B cell (primary cell): ENCODE results near the gene RFPL4A. TPM values are rescaled to one million over a fixed set of nuclear protein-coding genes. Genes with fewer than 3 reads are reported as not detected.

Source experiments
- ATAC-seq: fragments of 200-7000 bp; cut with Tn5 transposase; one replicate; pipeline ENCODE4 v1.10.0; 2021; ENCODE audit warnings: low read depth, mild to moderate bottlenecking, moderate number of reproducible peaks, moderate library complexity
- CTCF ChIA-PET: fragments of 350-600 bp; sonication (Branson Sonifier 250); formaldehyde crosslinking; loops from one replicate; lab custom pipeline; 2021; ENCODE audit warnings: antibody characterized with exemption, inconsistent platforms; lab: Charles Lee
- POLR2A ChIA-PET: fragments of 350-600 bp; sonication (Branson Sonifier 250); formaldehyde crosslinking; loops from one replicate; lab custom pipeline; 2021; ENCODE audit warnings: antibody characterized with exemption; lab: Charles Lee
- DNase-seq: peaks from one replicate; pipeline ENCODE4 v3.0.0; 2013
- H2AFZ ChIP-seq: 2 replicates; pipeline ENCODE4 v1.6.1; 2012; ENCODE audit warnings: mild to moderate bottlenecking, low read depth, low read length; ENCODE audit not compliant: insufficient read depth, poor library complexity, severe bottlenecking
- H3K27ac ChIP-seq, 2 donors: 1 replicate in 1 of 2; 2 replicates in 1 of 2; pipeline ENCODE4 v1.5.1; 2012 to 2013; ENCODE audit warnings: low read length in 2 of 2, mild to moderate bottlenecking in 2 of 2, moderate library complexity in 1 of 2
- H3K27me3 ChIP-seq, 4 experiments: fragments of 200-600 bp in 1 of 4; sonication (generic) in 1 of 4; replicated peaks in 1 of 4; 1 replicate in 2 of 4; 2 replicates in 2 of 4; pipeline versions ENCODE4 v1.6.1 to v1.7.0; 2013 to 2016; ENCODE audit warnings: low read length in 3 of 4, mild to moderate bottlenecking in 2 of 4, mixed read lengths in 1 of 4, moderate library complexity in 1 of 4; ENCODE audit not compliant: insufficient read depth in 4 of 4, control insufficient read depth in 3 of 4; ENCODE audit errors: control extremely low read depth in 1 of 4
- H3K36me3 ChIP-seq, 2 experiments: replicated peaks in 1 of 2; 1 replicate in 1 of 2; 2 replicates in 1 of 2; pipeline versions ENCODE4 v1.6.1 to v1.7.1; 2013; ENCODE audit warnings: low read length in 1 of 2; ENCODE audit not compliant: insufficient read depth in 2 of 2, control insufficient read depth in 1 of 2; ENCODE audit errors: control extremely low read depth in 1 of 2, extremely low read depth in 1 of 2
- H3K4me1 ChIP-seq, 2 donors: fragments of 200-600 bp in 1 of 2; sonication (generic) in 1 of 2; 1 replicate in 1 of 2; 2 replicates in 1 of 2; pipeline versions ENCODE4 v1.5.1 to v1.6.1; 2013 to 2017; ENCODE audit warnings: low read length in 2 of 2; ENCODE audit not compliant: control insufficient read depth in 2 of 2, insufficient read depth in 2 of 2
- H3K4me2 ChIP-seq: replicated peaks from 2 replicates; pipeline ENCODE3; 2012; ENCODE audit warnings: mild to moderate bottlenecking, low read depth, low read length; ENCODE audit not compliant: poor library complexity, severe bottlenecking
- H3K4me3 ChIP-seq, 5 experiments: fragments of 200-600 bp in 1 of 5; sonication (generic) in 1 of 5; 1 replicate in 3 of 5; 2 replicates in 2 of 5; pipeline versions ENCODE4 v1.5.1 to v1.7.0; 2011 to 2016; ENCODE audit warnings: low read length in 4 of 5, mild to moderate bottlenecking in 4 of 5, low read depth in 2 of 5, control low read depth in 1 of 5, moderate library complexity in 1 of 5; ENCODE audit not compliant: insufficient read depth in 1 of 5; ENCODE audit errors: control extremely low read depth in 1 of 5, extremely low read depth in 1 of 5
- H3K79me2 ChIP-seq: fragments of 200-600 bp; sonication (generic); one replicate; pipeline ENCODE4 v1.6.0; 2016; ENCODE audit warnings: low read length; ENCODE audit not compliant: control insufficient read depth, insufficient read depth
- H3K9ac ChIP-seq: fragments of 200-600 bp; sonication (generic); 2 replicates; pipeline ENCODE4 v1.6.1; 2017; ENCODE audit warnings: mild to moderate bottlenecking, low read length, moderate library complexity
- H3K9me3 ChIP-seq, 3 donors: one replicate each; pipeline versions ENCODE4 v1.6.1 to v1.7.1; 2013; ENCODE audit warnings: low read length in 2 of 3; ENCODE audit not compliant: control insufficient read depth in 2 of 3, insufficient read depth in 1 of 3; ENCODE audit errors: control extremely low read depth in 1 of 3
- H4K20me1 ChIP-seq: 2 replicates; pipeline ENCODE4 v1.6.0; 2012; ENCODE audit warnings: mild to moderate bottlenecking, low read length; ENCODE audit not compliant: insufficient read depth, control insufficient read depth, poor library complexity, severe bottlenecking
- H3K27ac Mint-ChIP-seq: one replicate; pipeline ENCODE4 v1.8.0; 2021; ENCODE audit warnings: mixed read lengths
- H3K27me3 Mint-ChIP-seq: one replicate; pipeline ENCODE4 v1.8.0; 2021; ENCODE audit warnings: mixed read lengths
- H3K4me1 Mint-ChIP-seq: one replicate; pipeline ENCODE4 v1.8.0; 2021; ENCODE audit warnings: mixed read lengths
- H3K4me3 Mint-ChIP-seq: one replicate; pipeline ENCODE4 v1.8.0; 2021; ENCODE audit warnings: mixed read lengths
- H3K9me3 Mint-ChIP-seq: one replicate; pipeline ENCODE4 v1.8.0; 2022; ENCODE audit warnings: mixed read lengths; ENCODE audit not compliant: insufficient read depth
- CTCF ChIP-seq: fragments of 200-600 bp; IDR thresholded peaks from one replicate; pipeline ENCODE4 v1.8.0; 2022; ENCODE audit warnings: antibody characterized with exemption, mild to moderate bottlenecking
- EZH2 ChIP-seq: IDR thresholded peaks from 2 replicates; pipeline ENCODE4 v1.6.1; 2012; ENCODE audit warnings: borderline replicate concordance, low read depth, mild to moderate bottlenecking, moderate library complexity, low read length; ENCODE audit not compliant: insufficient read depth, poor library complexity, severe bottlenecking
- WGBS: methylation state at CpG from one replicate; pipeline ENCODE4 v1.1.5; 2013; ENCODE audit warnings: missing lambda C conversion rate; ENCODE audit not compliant: insufficient coverage; 5-methylcytosine and 5-hydroxymethylcytosine counted together
- intact Hi-C: fragments of 100-400 bp; cut with micrococcal nuclease; formaldehyde crosslinking; loops from one replicate; pipeline ENCODE4 v1.10.0; 2022
- polyA plus RNA-seq: library from polyadenylated mRNA; depleted of rRNA; stranded (reverse); fragments of >200 nt; gene quantifications from 2 replicates; pipeline ENCODE4 v1.2.3, GENCODE V29; 2012
- total RNA-seq, 2 donors: library from RNA; stranded (reverse); fragments of 120-200 nt in 1 of 2; gene quantifications; 1 replicate in 1 of 2; 2 replicates in 1 of 2; pipeline versions ENCODE4 v1.2.3 to v1.2.4, GENCODE V29; 2013 to 2022

The RFPL4A gene
- total and polyA plus RNA-seq, 2 donors (not counting 1 experiment from before 2014, with no cell fraction given) = not detected

- no peaks in the 10 kb centered on the region for H4K20me1 ChIP-seq
- no peaks in the 10 kb centered on the region for H3K79me2 ChIP-seq
- TF ChIP-seq EZH2 (no peak), CTCF (no peak)
- Mint-ChIP-seq H3K27me3 (peaks cover 26% of the 10 kb centered on the region), H3K4me3 (no peak overlapping the region), H3K27ac (no peak overlapping the region), H3K4me1 (no peaks in the 10 kb centered on the region), H3K9me3 (peaks cover 4% of the 10 kb centered on the region)
- DNase-seq (no peak), ATAC-seq (no peak)
- H3K27ac ChIP-seq = no peak overlapping the region
- H3K4me3 ChIP-seq = no peak overlapping the region
- H3K4me1 ChIP-seq = no peaks in the 10 kb centered on the region
- ChIA-PET POLR2A (no interaction called here), CTCF (no interaction called here)
- intact Hi-C loops = no loop called here
- peaks cover 0 to 18% (median 3%) of the 10 kb centered on the region in 4 experiments for H3K27me3 ChIP-seq
- no peak overlapping the region for H3K4me2 ChIP-seq
- no peak overlapping the region for H2AFZ ChIP-seq
- H3K9ac ChIP-seq = no peak overlapping the region
- H3K9me3 ChIP-seq = peaks cover 0 to 11% (median 0%) of the 10 kb centered on the region in 3 donors
- WGBS = no CpG with 5 or more reads among the region's 3 CpGs
- H3K36me3 ChIP-seq = no peaks in the 10 kb centered on the region
Measured at GRCh38 chr19:55712804-55713631, 45.9 kb upstream of the RFPL4A start.

GRCh38 chr19:55716531-55716930 lies 42.4 kb upstream of the RFPL4A start:
- peaks cover 50% of the 10 kb centered on the region for H3K27me3 Mint-ChIP-seq
- H3K27me3 ChIP-seq = peaks cover 0 to 30% (median 6%) of the 10 kb centered on the region in 4 experiments
- no peak overlapping the region for H3K4me3 Mint-ChIP-seq
- ChIA-PET POLR2A (interaction anchor here (0.7 kb wide), 1 partner anchor 24 kb away, joined by 4 read pairs; no protein-coding TSS in a partner anchor), CTCF (no interaction called here)
- peaks cover 7% of the 10 kb centered on the region for H3K9me3 Mint-ChIP-seq
- no peak overlapping the region for H3K9ac ChIP-seq
- H3K4me1 ChIP-seq = no peaks in the 10 kb centered on the region
- no peaks in the 10 kb centered on the region for H3K79me2 ChIP-seq
- no peak overlapping the region for H3K27ac ChIP-seq
- WGBS = 92% methylated on average over 13 of the region's 15 CpGs
- H3K4me3 ChIP-seq = no peak overlapping the region
- no peak overlapping the region for H2AFZ ChIP-seq
- no peaks in the 10 kb centered on the region for H3K36me3 ChIP-seq
- H3K4me1 Mint-ChIP-seq = no peaks in the 10 kb centered on the region
- H4K20me1 ChIP-seq = no peaks in the 10 kb centered on the region
- no peak for DNase-seq
- H3K4me2 ChIP-seq = no peak overlapping the region
- intact Hi-C loops = no loop called here
- TF ChIP-seq CTCF = no peak
- TF ChIP-seq EZH2 = no peak
- H3K27ac Mint-ChIP-seq = no peak overlapping the region
- no peak for ATAC-seq
- H3K9me3 ChIP-seq = peaks cover 0 to 15% (median 5%) of the 10 kb centered on the region in 3 donors
